Right lobe of liver (tissue), 6 donors: ENCODE data around the gene ATF2. TPM values are rescaled to one million over a fixed set of nuclear protein-coding genes. Genes with fewer than 3 reads are reported as not detected.

ENCODE experiments used
- ATAC-seq, 4 donors: fragments of 200-7000 bp; cut with Tn5 transposase; one replicate each; pipeline ENCODE4 v1.9.1; 2020; ENCODE audit warnings: mild to moderate bottlenecking in 4 of 4, moderate library complexity in 4 of 4
- DNase-seq, 3 donors: peaks; one replicate each; pipeline ENCODE4 v3.0.0-alpha.2; 2020
- H3K27ac ChIP-seq, 3 donors: fragments of 200-600 bp; one replicate each; pipeline ENCODE4 v1.8.0; 2022
- H3K27me3 ChIP-seq, 2 donors: fragments of 200-600 bp; one replicate each; pipeline ENCODE4 v1.8.0; 2022
- H3K36me3 ChIP-seq, 4 donors: fragments of 200-600 bp; sonication (generic) in 1 of 4; one replicate each; pipeline versions ENCODE4 v1.5.1 to v1.8.0; 2017 to 2022; ENCODE audit warnings: control low read depth in 1 of 4
- H3K4me1 ChIP-seq, 4 donors: fragments of 200-600 bp; sonication (generic) in 1 of 4; one replicate each; pipeline versions ENCODE4 v1.5.1 to v1.8.0; 2017 to 2022; ENCODE audit warnings: control low read depth in 1 of 4
- H3K4me3 ChIP-seq, 3 donors: fragments of 200-600 bp; one replicate each; pipeline ENCODE4 v1.8.0; 2022
- H3K9me3 ChIP-seq, 4 donors: fragments of 200-600 bp; sonication (generic) in 1 of 4; one replicate each; pipeline versions ENCODE4 v1.5.1 to v1.8.0; 2017 to 2022; ENCODE audit warnings: control low read depth in 1 of 4
- CTCF ChIP-seq, 4 donors: fragments of 200-600 bp in 3 of 4; fragments of 450-650 bp in 1 of 4; IDR thresholded peaks; one replicate each; pipeline versions ENCODE4 v1.5.1 to v1.8.0; 2016 to 2022; ENCODE audit warnings: antibody characterized with exemption in 4 of 4, mild to moderate bottlenecking in 2 of 4
- POLR2A ChIP-seq: fragments of 450-650 bp; IDR thresholded peaks from one replicate; pipeline ENCODE4 v1.6.1; 2017; ENCODE audit warnings: antibody characterized with exemption, mild to moderate bottlenecking
- WGBS: methylation state at CpG from one replicate; pipeline ENCODE4 v1.1.6; 2018; ENCODE audit warnings: low coverage, low lambda C conversion rate; ENCODE audit not compliant: insufficient coverage; ENCODE audit errors: missing lambda C conversion rate; 5-methylcytosine and 5-hydroxymethylcytosine counted together
- intact Hi-C, 2 donors: fragments of 100-400 bp; cut with DNase I; formaldehyde crosslinking; loops; one replicate each; pipeline versions ENCODE4 v1.11.2 to v1.14.1; 2022
- total RNA-seq, 6 experiments: library from RNA; depleted of rRNA in 2 of 6; stranded (reverse); fragments of >200 nt in 2 of 6; fragmentation: NEBNext Ultra II Directional in 3 of 6; extraction: Animal tissue kit (Norgen Biotek cat#: 25700) in 3 of 6; gene quantifications; one replicate each; pipeline versions ENCODE4 v1.1.0 to v1.2.4, GENCODE V29; 2016 to 2023
- donor health status: DM: no; HTN: yes; CAD: no.
- donor health status: DM: no; HTN: no; CAD: no.
- donor health status: DM: no; HTN: no; CAD: no.
- donor health status: DM: no; HTN: yes; CAD: no.
- donor health status: DM: no; HTN: yes; CAD: no.

ATF2 gene
- total RNA-seq, 6 experiments from 2014 or later = 24.0 to 36.3 (median 27.4) TPM

- Histone ChIP-seq H3K27ac (no peak overlapping the region), H3K4me1 (no peaks in the 10 kb centered on the region), H3K36me3 (peaks cover 0 to 2% (median 0%) of the 10 kb centered on the region in 4 donors), H3K27me3 (no peaks in the 10 kb centered on the region), H3K9me3 (no peaks in the 10 kb centered on the region), H3K4me3 (no peak overlapping the region)
- TF ChIP-seq CTCF (IDR thresholded peaks at IDR 0.05) = no peak
- TF ChIP-seq POLR2A = no peak
- ATAC-seq (no peak), DNase-seq (no peak)
- intact Hi-C loops = no loop called here
- 89% methylated on average over 2 of the region's 2 CpGs for WGBS
Measured at GRCh38 chr2:175137793-175138192, 30.2 kb downstream of the ATF2 start.

GRCh38 chr2:175136334-175137215, 31.4 kb downstream of the ATF2 start:
- peaks cover 0 to 4% (median 0%) of the 10 kb centered on the region in 4 donors for H3K36me3 ChIP-seq
- no peak overlapping the region for H3K27ac ChIP-seq
- no peak for DNase-seq
- TF ChIP-seq CTCF (IDR thresholded peaks at IDR 0.05) = no peak
- TF ChIP-seq POLR2A = no peak
- ATAC-seq = no peak
- no peaks in the 10 kb centered on the region for H3K9me3 ChIP-seq
- no peak overlapping the region for H3K4me3 ChIP-seq
- intact Hi-C loops = no loop called here
- no peaks in the 10 kb centered on the region for H3K4me1 ChIP-seq
- H3K27me3 ChIP-seq = no peaks in the 10 kb centered on the region

GRCh38 chr2:175135862-175136261, 32.1 kb downstream of the ATF2 start:
- Histone ChIP-seq H3K27me3 (no peaks in the 10 kb centered on the region), H3K4me3 (no peak overlapping the region), H3K36me3 (peaks cover 0 to 4% (median 0%) of the 10 kb centered on the region in 4 donors), H3K27ac (no peak overlapping the region), H3K4me1 (no peaks in the 10 kb centered on the region), H3K9me3 (no peaks in the 10 kb centered on the region)
- no peak for ATAC-seq
- no peak for TF ChIP-seq CTCF (IDR thresholded peaks at IDR 0.05)
- no peak for TF ChIP-seq POLR2A
- intact Hi-C loops = no loop called here
- no peak for DNase-seq
- WGBS = 96% methylated on average over 2 of the region's 2 CpGs

- no peaks in the 10 kb centered on the region for H3K4me1 ChIP-seq
- WGBS = 97% methylated on average over 3 of the region's 3 CpGs
- intact Hi-C loops = no loop called here
- H3K27me3 ChIP-seq = no peaks in the 10 kb centered on the region
- ATAC-seq = no peak
- no peak for TF ChIP-seq POLR2A
- no peak for TF ChIP-seq CTCF (IDR thresholded peaks at IDR 0.05)
- peaks cover 0 to 4% (median 0%) of the 10 kb centered on the region in 4 donors for H3K36me3 ChIP-seq
- no peaks in the 10 kb centered on the region for H3K9me3 ChIP-seq
- no peak for DNase-seq
- no peak overlapping the region for H3K27ac ChIP-seq
- H3K4me3 ChIP-seq = no peak overlapping the region
Measured at GRCh38 chr2:175135177-175135576, 32.8 kb downstream of the ATF2 start.
